Heart left ventricle (tissue), 16 donors: ENCODE results near the gene MPRIP. TPM values are rescaled to one million over a fixed set of nuclear protein-coding genes. Genes with fewer than 3 reads are reported as not detected.

Source experiments
- ATAC-seq, 4 donors: fragments of 200-7000 bp; cut with Tn5 transposase; one replicate each; pipeline ENCODE4 v1.9.1; 2020 to 2022; ENCODE audit warnings: moderate library complexity in 4 of 4, mild to moderate bottlenecking in 3 of 4, moderate number of reproducible peaks in 1 of 4
- DNase-seq, 5 donors: peaks; one replicate each; pipeline ENCODE4 v3.0.0-alpha.2; 2020
- H3K27ac ChIP-seq, 12 donors: fragments of 200-600 bp; sonication (generic) in 4 of 12; one replicate each; pipeline versions ENCODE4 v1.5.0 to v1.8.0; 2016 to 2022; ENCODE audit warnings: mild to moderate bottlenecking in 2 of 12
- H3K27me3 ChIP-seq, 9 donors: fragments of 200-600 bp; sonication (generic) in 2 of 9; one replicate each; pipeline versions ENCODE4 v1.5.1 to v1.8.0; 2016 to 2022; ENCODE audit warnings: mild to moderate bottlenecking in 3 of 9
- H3K36me3 ChIP-seq, 9 donors: fragments of 200-600 bp; sonication (generic) in 2 of 9; one replicate each; pipeline versions ENCODE4 v1.5.0 to v1.8.0; 2018 to 2022; ENCODE audit warnings: mild to moderate bottlenecking in 2 of 9
- H3K4me1 ChIP-seq, 12 donors: fragments of 200-600 bp; sonication (generic) in 4 of 12; one replicate each; pipeline versions ENCODE4 v1.5.0 to v1.8.0; 2016 to 2022; ENCODE audit warnings: mild to moderate bottlenecking in 3 of 12
- H3K4me3 ChIP-seq, 12 donors: fragments of 200-600 bp; sonication (generic) in 4 of 12; one replicate each; pipeline versions ENCODE4 v1.5.0 to v1.8.0; 2017 to 2022; ENCODE audit warnings: mild to moderate bottlenecking in 9 of 12, moderate library complexity in 4 of 12
- H3K9me3 ChIP-seq, 12 donors: fragments of 200-600 bp; sonication (generic) in 4 of 12; one replicate each; pipeline versions ENCODE4 v1.5.0 to v1.8.0; 2016 to 2022; ENCODE audit warnings: mild to moderate bottlenecking in 1 of 12
- POLR2A ChIP-seq, 2 donors: fragments of 450-650 bp; IDR thresholded peaks; one replicate each; pipeline ENCODE4 v1.6.1; 2017; ENCODE audit warnings: antibody characterized with exemption in 2 of 2, mild to moderate bottlenecking in 2 of 2, moderate library complexity in 2 of 2
- WGBS, 4 donors: extraction: QIAGEN DNeasy Blood & Tissue Kit in 2 of 4; methylation state at CpG; one replicate each; pipeline versions ENCODE4 v1.1.5 to v1.1.7; 2013 to 2018; 5-methylcytosine and 5-hydroxymethylcytosine counted together
- intact Hi-C, 10 donors: fragments of 100-400 bp; cut with DNase I; formaldehyde crosslinking; loops; one replicate each; pipeline versions ENCODE4 v1.11.1 to v1.14.2; 2022
- polyA plus RNA-seq, 2 donors: library from polyadenylated mRNA; stranded (reverse); fragments of 200-250 nt; gene quantifications; one replicate each; pipeline ENCODE4 v1.2.3, GENCODE V29; 2013
- total RNA-seq, 9 donors: library from RNA; depleted of rRNA in 2 of 9; stranded (reverse); fragments of >200 nt in 2 of 9; fragmentation: NEBNext Ultra II Directional in 3 of 9; extraction: Animal tissue kit (Norgen Biotek cat#: 25700) in 3 of 9; gene quantifications; one replicate each; pipeline versions ENCODE4 v1.1.0 to v1.2.4, GENCODE V29; 2016 to 2023
- TF ChIP-seq, protein P1 (sequence below), 12 donors: fragments of 200-600 bp; sonication (generic) in 4 of 12; IDR thresholded peaks; one replicate each; pipeline versions ENCODE4 v1.5.0 to v1.8.0; 2018 to 2022; ENCODE audit warnings: antibody characterized with exemption in 12 of 12, mild to moderate bottlenecking in 5 of 12
- donor health status: ischemic (EF 13 %, LVEDD 7.1; RV severe dilation, severe dysfunction).
- donor health status: healthy with polysubstance abuse.
- donor health status: DM: no; HTN: yes; CAD: no.
- donor health status: DM: no; HTN: no; CAD: no.
- donor health status: ischemic (EF 25% LVEDD 6.9; RV normal size, moderate dysfunction).
- donor health status: ischemic (EF 25% LVEDD 5.7; RV mildly dilated, moderate dysfunction).
- donor health status: healthy.
- donor health status: DM: yes; HTN: yes; CAD: no.
- donor health status: ischemic (EF 35%, LVEDD 5.7; RV mildly dilated, moderate dysfunction).
- donor health status: nonischemic (EF 11% LVEDD 7.7; RV severe dilation, severe dysfunction).
- donor health status: DM: yes; HTN: yes; CAD: no.
- donor health status: PGD.
- donor health status: ischemic (EF 29% LVEDD 5.4; RV normal size, mild dysfunction).
- donor health status: nonischemic (EF 23%, LVEDD 6.1; RV moderate dilation, normal function).

Gene MPRIP
- total and polyA plus RNA-seq, 11 donors, result 131 to 686 (median 343) TPM

DNA sequence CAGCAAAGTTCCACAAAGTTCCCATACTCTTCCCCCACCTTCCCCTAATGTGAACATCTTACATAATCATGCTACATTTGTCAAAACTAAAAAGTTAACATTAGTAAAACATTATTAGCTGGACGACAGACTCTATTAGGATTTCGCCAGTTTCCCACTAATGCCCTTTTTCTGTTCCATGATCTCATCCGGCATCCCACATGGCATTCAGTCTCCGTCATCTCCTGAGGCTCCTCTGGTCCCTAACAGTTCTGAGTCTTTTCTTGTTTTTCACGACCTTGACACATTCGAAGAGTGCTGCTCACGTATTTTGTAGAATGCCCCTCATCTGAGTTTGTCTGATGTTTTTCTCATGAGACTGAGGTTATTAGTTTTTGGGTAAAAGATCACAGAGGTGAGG lies 8.8 kb upstream of the MPRIP start:
- intact Hi-C loops, result loop anchor here in 1 of 10 donors (5.0 kb wide), 1 partner anchor 84 kb away; no protein-coding TSS in a partner anchor
- H3K27me3 ChIP-seq, result no peaks in the 10 kb centered on the region

GRCh38 chr17:17034026-17034425 lies 8.2 kb upstream of the MPRIP start:
- Histone ChIP-seq H3K36me3 (no peaks in the 10 kb centered on the region), H3K4me1 (peaks cover 0 to 36% (median 21%) of the 10 kb centered on the region in 12 donors), H3K4me3 (no peak overlapping the region), H3K27ac (peak overlapping the region in 1 of 12 donors; percentile 28), H3K9me3 (no peaks in the 10 kb centered on the region), H3K27me3 (no peaks in the 10 kb centered on the region)
- no peak for DNase-seq
- intact Hi-C loops, result loop anchor here in 1 of 10 donors (5.0 kb wide), 1 partner anchor 83 kb away; no protein-coding TSS in a partner anchor
- ATAC-seq, result no peak
- TF ChIP-seq POLR2A (IDR thresholded peaks at IDR 0.05), result no peak
- TF ChIP-seq, protein P1, sequence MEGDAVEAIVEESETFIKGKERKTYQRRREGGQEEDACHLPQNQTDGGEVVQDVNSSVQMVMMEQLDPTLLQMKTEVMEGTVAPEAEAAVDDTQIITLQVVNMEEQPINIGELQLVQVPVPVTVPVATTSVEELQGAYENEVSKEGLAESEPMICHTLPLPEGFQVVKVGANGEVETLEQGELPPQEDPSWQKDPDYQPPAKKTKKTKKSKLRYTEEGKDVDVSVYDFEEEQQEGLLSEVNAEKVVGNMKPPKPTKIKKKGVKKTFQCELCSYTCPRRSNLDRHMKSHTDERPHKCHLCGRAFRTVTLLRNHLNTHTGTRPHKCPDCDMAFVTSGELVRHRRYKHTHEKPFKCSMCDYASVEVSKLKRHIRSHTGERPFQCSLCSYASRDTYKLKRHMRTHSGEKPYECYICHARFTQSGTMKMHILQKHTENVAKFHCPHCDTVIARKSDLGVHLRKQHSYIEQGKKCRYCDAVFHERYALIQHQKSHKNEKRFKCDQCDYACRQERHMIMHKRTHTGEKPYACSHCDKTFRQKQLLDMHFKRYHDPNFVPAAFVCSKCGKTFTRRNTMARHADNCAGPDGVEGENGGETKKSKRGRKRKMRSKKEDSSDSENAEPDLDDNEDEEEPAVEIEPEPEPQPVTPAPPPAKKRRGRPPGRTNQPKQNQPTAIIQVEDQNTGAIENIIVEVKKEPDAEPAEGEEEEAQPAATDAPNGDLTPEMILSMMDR (IDR thresholded peaks at IDR 0.05), result no peak

More for the DNA sequence above, 8.8 kb upstream of the MPRIP start:
- WGBS, 4 donors, result 88 to 91% (median 91%) methylated on average over 7 of the region's 7 CpGs
- ATAC-seq (no peak), DNase-seq (peak in 1 of 5 donors; percentile 13)
- Histone ChIP-seq H3K27ac (no peak overlapping the region), H3K4me3 (no peak overlapping the region), H3K36me3 (no peaks in the 10 kb centered on the region), H3K4me1 (peaks cover 0 to 37% (median 22%) of the 10 kb centered on the region in 12 donors), H3K9me3 (no peaks in the 10 kb centered on the region)
- no peak for TF ChIP-seq POLR2A (IDR thresholded peaks at IDR 0.05)
- TF ChIP-seq, protein P1 (IDR thresholded peaks at IDR 0.05), result no peak

- intact Hi-C loops, result loop anchor here in 1 of 10 donors (5.0 kb wide), 1 partner anchor 83 kb away; no protein-coding TSS in a partner anchor
- ATAC-seq (no peak), DNase-seq (no peak)
- no peak overlapping the region for H3K4me3 ChIP-seq
- H3K36me3 ChIP-seq, result no peaks in the 10 kb centered on the region
- TF ChIP-seq POLR2A (IDR thresholded peaks at IDR 0.05), result no peak
- TF ChIP-seq, protein P1 (IDR thresholded peaks at IDR 0.05), result no peak
- no peaks in the 10 kb centered on the region for H3K27me3 ChIP-seq
- peak overlapping the region in 1 of 12 donors; percentile 28 for H3K27ac ChIP-seq
- peaks cover 0 to 36% (median 21%) of the 10 kb centered on the region in 12 donors for H3K4me1 ChIP-seq
- no peaks in the 10 kb centered on the region for H3K9me3 ChIP-seq
Observed at GRCh38 chr17:17034496-17035075, 7.7 kb upstream of the MPRIP start.

- Histone ChIP-seq H3K27me3 (no peaks in the 10 kb centered on the region), H3K9me3 (no peaks in the 10 kb centered on the region), H3K36me3 (no peaks in the 10 kb centered on the region), H3K4me3 (no peak overlapping the region), H3K4me1 (peaks cover 0 to 36% (median 21%) of the 10 kb centered on the region in 12 donors), H3K27ac (peak overlapping the region in 3 of 12 donors; percentile 40 to 88 (median 54))
- DNase-seq (peak in 1 of 5 donors; percentile 19), ATAC-seq (no peak)
- WGBS, 4 donors, result 72 to 78% (median 75%) methylated on average over 6 of the region's 6 CpGs
- TF ChIP-seq, protein P1 (IDR thresholded peaks at IDR 0.05), result no peak
- TF ChIP-seq POLR2A (IDR thresholded peaks at IDR 0.05), result no peak
- intact Hi-C loops, result no loop called here
Observed at GRCh38 chr17:17035490-17035889, 6.8 kb upstream of the MPRIP start.
